K562 (cell line): ENCODE measurements around the gene ITIH6. TPM values are rescaled to one million over a fixed set of nuclear protein-coding genes. Genes with fewer than 3 reads are reported as not detected.
A peak's percentile ranks its signal among the peaks of the same experiment; 100 is the strongest.

Experiments used
- CBX5 ChIP-seq: IDR thresholded peaks from 2 replicates; pipeline ENCODE4 v1.6.1; 2014; ENCODE audit warnings: low read depth, borderline replicate concordance
- CHD4 ChIP-seq: fragments of 200-600 bp; sonication (generic); IDR thresholded peaks from 3 replicates; pipeline ENCODE4 v1.6.1; 2012; ENCODE audit warnings: low read depth, mild to moderate bottlenecking, mixed read lengths, low read length, inconsistent platforms; ENCODE audit not compliant: insufficient read depth, insufficient replicate concordance, poor library complexity, severe bottlenecking
- ESRRA ChIP-seq: fragments of 450-650 bp; IDR thresholded peaks from 2 replicates; pipeline ENCODE4 v1.6.1; 2014; ENCODE audit warnings: low read depth, mild to moderate bottlenecking, moderate library complexity, borderline replicate concordance
- IRF9 ChIP-seq: fragments of 450-650 bp; IDR thresholded peaks from 2 replicates; pipeline ENCODE4 v1.6.1; 2016; ENCODE audit warnings: missing biosample characterization, missing genetic modification characterization
- KLF1 ChIP-seq: fragments of 450-650 bp; IDR thresholded peaks from 2 replicates; pipeline ENCODE4 v1.6.1; 2016; ENCODE audit warnings: missing genetic modification characterization, missing compliant biosample characterization
- MAX ChIP-seq: sonication (generic); formaldehyde crosslinking; IDR thresholded peaks from 2 replicates; pipeline ENCODE4 v1.9.0; 2022; ENCODE audit warnings: mild to moderate bottlenecking, missing genetic modification reagents
- MTA2 ChIP-seq: fragments of 450-650 bp; IDR thresholded peaks from 2 replicates; pipeline ENCODE4 v1.6.1; 2016; ENCODE audit warnings: low read depth
- NUFIP1 ChIP-seq: fragments of 450-650 bp; IDR thresholded peaks from 2 replicates; pipeline ENCODE4 v1.6.1; 2018; ENCODE audit not compliant: partially characterized antibody
- RERE ChIP-seq: sonication (generic); formaldehyde crosslinking; IDR thresholded peaks from 2 replicates; pipeline ENCODE4 v1.8.0; 2023; ENCODE audit warnings: missing genetic modification reagents, mild to moderate bottlenecking, borderline replicate concordance
- STAG1 ChIP-seq: sonication (generic); formaldehyde crosslinking; IDR thresholded peaks from 2 replicates; pipeline ENCODE4 v1.5.0; 2020; ENCODE audit warnings: missing genetic modification reagents, borderline replicate concordance
- TARDBP ChIP-seq: fragments of 450-650 bp; IDR thresholded peaks from 2 replicates; pipeline ENCODE4 v1.6.1; 2016
- TCF7 ChIP-seq: sonication (generic); IDR thresholded peaks from 2 replicates; pipeline ENCODE4 v1.6.1; 2016; ENCODE audit warnings: antibody characterized with exemption, borderline replicate concordance
- TRIM28 ChIP-seq: fragments of 450-650 bp; IDR thresholded peaks from 2 replicates; pipeline ENCODE4 v1.6.1; 2017
- TSC22D4 ChIP-seq: fragments of 450-650 bp; IDR thresholded peaks from 2 replicates; pipeline ENCODE4 v1.6.1; 2016; ENCODE audit warnings: missing genetic modification characterization, missing biosample characterization, control low read depth
- ZFX ChIP-seq: sonication (generic); formaldehyde crosslinking; IDR thresholded peaks from 2 replicates; pipeline ENCODE4 v1.8.0; 2022; ENCODE audit warnings: mild to moderate bottlenecking, missing genetic modification reagents, moderate library complexity
- ZNF431 ChIP-seq: sonication (generic); formaldehyde crosslinking; IDR thresholded peaks from 2 replicates; pipeline ENCODE4 v1.8.0; 2022; ENCODE audit warnings: mild to moderate bottlenecking, missing genetic modification reagents
- polyA plus RNA-seq, 8 experiments: library from polyadenylated mRNA; depleted of rRNA in 4 of 8; stranded (reverse) in 5 of 8; unstranded in 3 of 8; fragments of >200 nt; fragmentation: Nextera tagmentation in 2 of 8; fragmentation: Illumina TruSeq in 1 of 8; extraction: Ambion mirVana in 2 of 8; extraction: Trizol in 1 of 8; gene quantifications; 2 replicates each; pipeline versions ENCODE4 v1.2.1 to v1.2.3, GENCODE V29; 2011 to 2014; ENCODE audit warnings: inconsistent platforms in 1 of 8, missing spikeins in 1 of 8
- total RNA-seq, 7 experiments: library from RNA; depleted of rRNA in 6 of 7; stranded (reverse); fragments of >200 nt in 6 of 7; fragmentation: Illumina TruSeq in 2 of 7; extraction: Trizol in 2 of 7; gene quantifications; 2 replicates each; pipeline versions ENCODE4 v1.2.1 to v1.2.3, GENCODE V29; 2011 to 2021; ENCODE audit warnings: low replicate concordance in 1 of 7
- TF ChIP-seq, protein P1 (sequence below), 2 experiments: fragments of 450-650 bp; conservative IDR thresholded peaks; 2 replicates each; pipeline ENCODE4 v1.6.1; 2017; ENCODE audit warnings: mild to moderate bottlenecking in 2 of 2, moderate library complexity in 2 of 2

Gene ITIH6
- total and polyA plus RNA-seq, 9 of the 15 experiments (the other 6 are each of a cell fraction or from before 2014, with no cell fraction given): 0.03 TPM; not detected in 8

DNA sequence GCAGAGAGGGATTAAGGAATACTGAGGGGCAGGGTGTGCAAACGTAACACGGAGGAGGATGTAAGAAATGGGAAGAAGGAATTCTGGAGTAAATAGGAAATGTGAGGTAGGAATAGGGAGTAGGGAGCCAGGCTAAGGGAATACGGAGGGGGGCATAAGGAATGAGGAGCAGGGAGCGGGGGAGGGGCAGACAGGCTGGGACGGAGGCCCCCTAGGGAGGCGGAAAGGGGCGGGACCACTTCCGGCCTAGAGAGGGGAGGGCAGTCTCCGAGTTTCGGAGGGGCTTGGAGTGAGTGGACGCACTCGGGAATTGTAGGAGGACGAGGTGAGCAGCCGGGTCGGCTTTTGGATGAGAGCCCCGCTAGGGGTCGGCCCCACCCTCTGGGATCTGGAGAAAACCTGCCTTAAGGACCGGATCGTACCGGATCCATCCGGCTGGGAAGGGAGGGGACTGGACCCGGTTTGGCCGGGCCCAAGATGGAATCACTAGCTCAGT lies 10.1 kb upstream of the ITIH6 start (continued):
- TF ChIP-seq RERE (CRISPR knock-in tag) (no peak), CHD4 (no peak), TCF7 (no peak), ESRRA (no peak), TARDBP (no peak), STAG1 (CRISPR knock-in tag) (no peak), TRIM28 (no peak), ZFX (CRISPR knock-in tag) (no peak), CBX5 (no peak), ZNF431 (CRISPR knock-in tag) (no peak), TSC22D4 (tag) (no peak), NUFIP1 (no peak), MAX (CRISPR knock-in tag) (no peak), IRF9 (tag) (no peak), KLF1 (tag) (no peak), MTA2 (no peak)
- TF ChIP-seq, protein P1, sequence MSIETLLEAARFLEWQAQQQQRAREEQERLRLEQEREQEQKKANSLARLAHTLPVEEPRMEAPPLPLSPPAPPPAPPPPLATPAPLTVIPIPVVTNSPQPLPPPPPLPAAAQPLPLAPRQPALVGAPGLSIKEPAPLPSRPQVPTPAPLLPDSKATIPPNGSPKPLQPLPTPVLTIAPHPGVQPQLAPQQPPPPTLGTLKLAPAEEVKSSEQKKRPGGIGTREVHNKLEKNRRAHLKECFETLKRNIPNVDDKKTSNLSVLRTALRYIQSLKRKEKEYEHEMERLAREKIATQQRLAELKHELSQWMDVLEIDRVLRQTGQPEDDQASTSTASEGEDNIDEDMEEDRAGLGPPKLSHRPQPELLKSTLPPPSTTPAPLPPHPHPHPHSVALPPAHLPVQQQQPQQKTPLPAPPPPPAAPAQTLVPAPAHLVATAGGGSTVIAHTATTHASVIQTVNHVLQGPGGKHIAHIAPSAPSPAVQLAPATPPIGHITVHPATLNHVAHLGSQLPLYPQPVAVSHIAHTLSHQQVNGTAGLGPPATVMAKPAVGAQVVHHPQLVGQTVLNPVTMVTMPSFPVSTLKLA (conservative IDR thresholded peaks at IDR 0.05): peak in 1 of 2 experiments; percentile 48; a peak in 1 of 4 replicates
